Suppressor macrophage (primary cell): ENCODE data around the gene TCERG1L.
"Not testable (repeated sequence)": the region's sequence is repeated elsewhere in the genome, so short reads cannot be mapped to it uniquely, and the experiment has no call there.

Experiments used
- DNase-seq, 4 experiments: peaks; one replicate each; pipeline ENCODE4 v3.0.0-alpha.2; 2020 to 2022

Gene TCERG1L

GRCh38 chr10:131183546-131184045 is 127.9 kb downstream of the TCERG1L start:
- DNase-seq = no peak

DNA sequence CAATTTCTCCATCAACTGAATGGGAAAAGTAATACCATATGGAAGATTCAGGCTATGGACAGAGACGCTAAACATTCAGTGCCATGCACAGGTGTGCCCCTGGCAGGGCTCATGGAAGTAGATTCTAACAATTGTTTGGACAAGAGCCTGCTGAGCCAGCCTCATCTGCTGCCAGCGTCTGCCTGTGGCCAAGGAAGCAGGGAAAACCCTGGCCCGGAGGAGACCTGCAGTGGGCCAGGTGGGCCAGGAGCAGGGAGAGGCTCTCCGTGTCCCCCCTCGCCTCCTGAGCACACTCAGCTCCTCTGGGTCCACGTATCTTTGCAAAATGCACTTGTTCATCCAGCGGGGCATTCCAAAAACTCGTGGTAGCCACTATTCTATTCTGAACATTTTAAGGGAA is 130.1 kb downstream of the TCERG1L start:
- DNase-seq = no peak

DNA sequence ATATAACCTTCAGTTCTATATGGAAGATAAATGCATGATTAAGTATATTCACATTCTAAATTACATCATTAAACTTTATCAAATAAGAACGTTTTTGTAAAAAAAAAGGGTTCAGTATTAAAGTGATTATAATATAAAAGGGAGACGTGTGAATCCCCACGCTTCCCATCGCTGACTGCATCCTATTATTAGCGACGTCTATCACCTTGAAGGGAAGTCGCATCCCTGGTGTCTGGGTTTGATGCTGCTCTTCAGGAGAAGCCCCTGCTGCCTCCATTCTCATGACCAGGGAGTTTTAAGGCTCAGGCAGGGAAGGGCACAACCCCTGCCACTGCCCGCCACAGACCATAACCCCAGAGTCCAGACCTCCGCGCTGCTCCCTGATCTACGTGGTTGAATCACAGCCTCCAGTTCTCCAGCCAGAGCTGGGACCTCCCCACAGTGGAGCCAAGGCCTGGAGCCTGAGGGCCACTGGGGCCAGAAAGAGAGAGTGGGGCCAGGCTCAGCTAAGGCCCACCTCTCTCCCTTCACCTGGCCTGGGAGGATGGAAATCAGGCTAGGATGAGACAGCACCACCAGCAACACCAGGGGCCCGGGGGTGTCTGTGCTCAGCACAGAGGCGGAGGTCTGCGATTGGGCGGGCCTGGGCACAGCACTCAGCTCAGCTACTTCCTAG is 130.6 kb downstream of the TCERG1L start:
- DNase-seq = no peak

- DNase-seq = no peak
These were observed 131.4 kb downstream of the TCERG1L start for GRCh38 chr10:131180086-131180485.

GRCh38 chr10:131179361-131179760 is 132.2 kb downstream of the TCERG1L start:
- DNase-seq = no peak

- DNase-seq = no peak
These were observed 132.8 kb downstream of the TCERG1L start for GRCh38 chr10:131178521-131179331.

GRCh38 chr10:131177431-131178327 is 133.8 kb downstream of the TCERG1L start:
- DNase-seq = no peak

- DNase-seq = no peak
These were observed 134.6 kb downstream of the TCERG1L start for GRCh38 chr10:131176907-131177306.

- not testable (repeated sequence) for DNase-seq
These were observed 135.2 kb downstream of the TCERG1L start for GRCh38 chr10:131176324-131176723.

GRCh38 chr10:131175891-131176290 is 135.6 kb downstream of the TCERG1L start:
- no peak for DNase-seq

DNA sequence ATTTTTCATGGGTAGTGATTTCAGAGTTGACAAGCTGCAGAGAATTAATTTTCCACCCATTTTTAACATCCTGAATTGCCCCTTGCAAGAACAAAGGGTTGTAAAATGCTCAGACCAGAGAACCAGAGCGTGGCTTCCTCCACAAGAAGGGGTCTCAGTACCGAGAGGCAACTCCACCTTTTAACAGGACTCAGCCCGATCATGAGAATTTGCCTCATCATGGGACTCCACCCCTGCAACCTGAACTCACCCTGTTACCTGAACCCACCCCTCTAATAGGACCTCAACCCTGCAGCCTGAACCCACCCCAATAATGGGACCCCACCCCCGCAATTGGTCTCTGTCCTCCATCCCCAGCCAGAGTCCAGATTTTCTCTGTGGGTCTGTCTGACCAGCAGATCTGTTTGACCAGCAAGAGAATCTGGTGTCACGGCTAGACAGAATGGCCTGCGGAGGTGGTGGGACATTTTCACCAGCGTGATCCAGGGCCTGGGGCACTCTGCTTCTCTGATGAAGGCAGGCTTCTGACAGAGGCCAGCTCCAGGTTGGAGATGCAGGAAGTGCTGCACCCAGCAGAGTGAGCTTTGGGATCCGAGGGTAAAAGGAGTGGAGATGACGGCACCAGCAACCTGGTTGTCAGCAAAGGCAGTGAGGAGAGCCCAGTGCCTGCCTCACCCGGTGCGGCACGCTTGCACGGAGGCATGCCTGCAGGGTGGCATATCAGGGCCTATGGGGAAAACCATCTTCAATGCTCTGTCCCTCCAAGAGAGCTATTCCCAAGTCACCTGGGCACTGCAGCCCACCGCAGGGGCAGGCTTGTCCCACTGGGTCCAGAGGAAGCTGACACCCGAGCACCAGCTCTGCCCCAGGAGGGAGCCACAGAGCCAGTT is 136.6 kb downstream of the TCERG1L start:
- no peak for DNase-seq

DNA sequence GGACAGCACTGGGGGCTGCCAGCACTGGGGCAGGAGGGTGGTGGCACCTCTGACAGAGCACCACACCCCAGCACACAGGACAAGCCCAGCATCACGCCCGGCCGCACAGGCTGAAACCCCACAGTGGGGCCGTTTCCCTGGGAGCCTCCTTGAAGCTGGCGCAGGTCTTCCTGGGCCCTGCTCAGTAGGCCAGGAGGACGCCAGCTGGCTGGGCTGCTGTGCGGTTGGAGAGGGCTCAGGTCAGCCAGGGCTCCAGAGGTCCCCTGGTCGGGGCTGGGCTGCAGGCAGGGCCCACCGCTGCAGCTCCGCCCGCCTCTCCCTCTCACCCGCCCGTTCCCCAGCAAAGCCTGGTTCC is 137.3 kb downstream of the TCERG1L start:
- DNase-seq = no peak

DNA sequence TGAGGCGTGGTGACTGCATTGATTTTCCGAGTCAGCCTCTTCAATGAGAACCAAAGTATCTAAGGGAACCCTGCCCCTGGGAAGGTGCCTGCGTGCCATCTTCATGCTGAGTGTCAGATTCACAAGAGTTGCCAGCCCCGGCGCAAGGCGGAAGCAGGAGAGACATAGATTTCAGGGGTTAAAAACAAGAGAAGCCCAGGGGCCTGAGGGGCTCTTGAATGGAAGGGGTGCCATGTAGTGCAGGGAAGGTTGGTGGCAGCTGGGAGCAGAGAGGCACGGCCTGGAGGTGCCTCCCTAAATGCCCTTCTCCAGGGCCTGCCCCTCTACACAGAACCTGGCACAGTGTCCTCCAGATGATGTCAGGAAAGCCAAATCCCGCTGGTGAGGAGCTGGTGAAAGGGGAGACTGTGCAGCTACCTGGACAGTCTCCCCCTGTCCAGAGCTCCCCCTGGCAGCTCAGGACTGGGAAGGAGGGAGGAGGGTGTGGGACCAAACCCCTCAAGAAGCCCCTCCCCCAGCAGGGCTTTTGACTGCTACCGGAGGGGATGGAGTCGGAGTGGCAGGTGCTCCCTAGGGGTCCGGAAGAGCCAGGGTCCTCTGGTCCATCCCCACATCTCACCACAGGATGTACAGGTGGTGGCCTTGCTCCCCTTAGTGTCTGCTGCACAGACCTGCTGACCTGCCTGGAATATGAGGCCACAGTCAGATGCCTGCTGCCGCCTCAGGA is 137.9 kb downstream of the TCERG1L start:
- no peak for DNase-seq

DNA sequence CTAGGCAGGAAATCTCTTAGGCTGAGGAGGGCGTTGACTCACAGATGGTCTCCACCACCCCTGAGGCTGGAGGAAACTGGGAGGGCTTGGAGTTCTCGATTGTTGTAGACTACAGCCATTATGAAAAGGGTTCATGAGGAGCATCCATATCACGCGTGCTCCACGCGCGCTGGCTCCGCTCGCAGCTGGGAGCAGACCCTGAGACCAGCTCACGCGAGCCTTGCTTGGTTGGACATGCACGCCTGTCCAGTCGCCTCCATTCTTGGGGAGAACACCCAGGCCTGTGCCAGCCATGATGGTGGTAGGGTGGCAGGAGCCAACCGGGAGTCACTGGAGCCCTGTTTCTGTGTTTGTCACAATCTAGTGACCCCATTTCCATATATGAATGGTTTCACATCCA is 139.1 kb downstream of the TCERG1L start:
- DNase-seq = no peak

DNA sequence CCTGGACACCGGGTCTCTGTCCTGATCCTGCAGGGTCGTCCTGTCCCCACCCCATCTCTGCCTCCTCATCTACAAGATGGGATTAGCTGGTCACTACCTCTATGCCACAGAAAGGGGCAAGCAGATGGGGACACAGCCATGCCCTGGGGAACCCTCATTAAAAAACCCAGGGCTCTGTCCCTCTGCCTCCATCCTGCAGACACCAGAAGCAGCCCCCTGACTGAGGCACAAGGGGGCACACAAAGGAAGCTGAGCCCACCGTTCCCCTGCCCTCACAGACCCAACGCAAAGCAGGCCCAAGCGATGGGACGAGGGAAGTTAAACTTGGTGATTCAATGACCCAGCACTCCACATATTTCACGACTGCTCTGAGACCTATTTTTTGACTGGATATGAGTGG is 142.4 kb downstream of the TCERG1L start:
- no peak for DNase-seq

DNA sequence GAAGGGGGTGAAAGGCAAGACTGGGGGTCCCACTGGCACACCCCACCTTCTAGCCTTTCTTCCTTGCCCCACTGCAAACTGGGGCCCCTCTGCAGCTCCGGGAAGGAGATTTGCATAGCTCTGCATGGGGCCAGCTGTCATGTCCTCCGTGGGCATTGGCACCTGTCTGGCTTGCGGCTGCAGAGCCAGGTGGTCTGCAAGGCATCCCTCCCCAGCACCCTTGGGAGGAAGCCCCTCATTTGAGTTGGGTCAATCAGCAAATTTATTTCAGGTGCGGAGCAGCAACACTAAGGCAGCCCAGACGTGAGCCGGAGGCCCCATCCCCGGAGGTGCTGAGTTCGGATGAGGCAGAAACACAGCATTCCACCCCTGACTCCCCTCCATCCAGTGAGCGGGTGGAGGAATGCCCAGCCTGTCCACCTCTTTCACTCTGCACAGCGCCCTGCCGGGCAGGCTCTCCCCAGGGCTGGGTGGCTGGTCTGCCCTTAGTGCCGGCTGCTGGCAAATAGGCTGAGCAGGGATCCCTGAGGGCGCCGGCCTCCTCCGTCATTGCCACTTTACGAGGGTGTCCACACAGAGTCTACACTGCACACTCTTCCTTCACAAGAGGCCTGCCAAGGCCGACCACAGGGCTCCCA is 143.2 kb downstream of the TCERG1L start:
- DNase-seq = no peak

- no peak for DNase-seq
These were observed 144.3 kb downstream of the TCERG1L start for GRCh38 chr10:131167036-131167860.

GRCh38 chr10:131166486-131166885 is 145.0 kb downstream of the TCERG1L start:
- DNase-seq = no peak

- no peak for DNase-seq
These were observed 146.4 kb downstream of the TCERG1L start for GRCh38 chr10:131165092-131165491.
